ACC112 (cell line): Measurements from ENCODE around the gene ZNF217.
"Not testable (repeated sequence)": the region's sequence is repeated elsewhere in the genome, so short reads cannot be mapped to it uniquely, and the experiment has no call there.

Source experiments
- H2AFZ ChIP-seq: fragments of 200-600 bp; sonication (generic); one replicate; pipeline ENCODE4 v1.6.0; 2017; ENCODE audit warnings: antibody characterized with exemption, low read length; ENCODE audit not compliant: unreplicated experiment
- H3K27ac ChIP-seq: fragments of 200-600 bp; sonication (generic); 2 replicates; pipeline ENCODE4 v1.5.1; 2014; ENCODE audit warnings: low read depth, mild to moderate bottlenecking, antibody characterized with exemption, low read length, moderate library complexity
- H3K27me3 ChIP-seq: fragments of 200-600 bp; sonication (generic); 2 replicates; pipeline ENCODE4 v1.6.1; 2014; ENCODE audit warnings: mild to moderate bottlenecking, antibody characterized with exemption, low read length, moderate library complexity, mixed read lengths; ENCODE audit not compliant: insufficient read depth
- H3K36me3 ChIP-seq: fragments of 200-600 bp; sonication (generic); 2 replicates; pipeline ENCODE4 v1.6.1; 2016; ENCODE audit warnings: mild to moderate bottlenecking, antibody characterized with exemption, low read length, moderate library complexity, mixed read lengths; ENCODE audit not compliant: insufficient read depth
- H3K4me1 ChIP-seq: fragments of 200-600 bp; sonication (generic); one replicate; pipeline ENCODE4 v1.6.1; 2016; ENCODE audit warnings: low read length, mixed read lengths; ENCODE audit not compliant: insufficient read depth, unreplicated experiment, control insufficient read depth
- H3K4me3 ChIP-seq: fragments of 200-600 bp; sonication (generic); 2 replicates; pipeline ENCODE4 v1.5.1; 2014; ENCODE audit warnings: mild to moderate bottlenecking, low read depth, low read length
- H3K79me2 ChIP-seq: fragments of 200-600 bp; sonication (generic); one replicate; pipeline ENCODE4 v1.6.0; 2016; ENCODE audit warnings: low read length; ENCODE audit not compliant: control insufficient read depth, unreplicated experiment, insufficient read depth

The ZNF217 gene

GRCh38 chr20:53629436-53629835, 35.8 kb upstream of the ZNF217 start:
- Histone ChIP-seq H3K79me2 (no peaks in the 10 kb centered on the region), H3K4me3 (no peak overlapping the region), H3K27ac (no peak overlapping the region), H3K4me1 (no peaks in the 10 kb centered on the region), H3K36me3 (no peaks in the 10 kb centered on the region), H2AFZ (no peak overlapping the region), H3K27me3 (no peaks in the 10 kb centered on the region)

DNA sequence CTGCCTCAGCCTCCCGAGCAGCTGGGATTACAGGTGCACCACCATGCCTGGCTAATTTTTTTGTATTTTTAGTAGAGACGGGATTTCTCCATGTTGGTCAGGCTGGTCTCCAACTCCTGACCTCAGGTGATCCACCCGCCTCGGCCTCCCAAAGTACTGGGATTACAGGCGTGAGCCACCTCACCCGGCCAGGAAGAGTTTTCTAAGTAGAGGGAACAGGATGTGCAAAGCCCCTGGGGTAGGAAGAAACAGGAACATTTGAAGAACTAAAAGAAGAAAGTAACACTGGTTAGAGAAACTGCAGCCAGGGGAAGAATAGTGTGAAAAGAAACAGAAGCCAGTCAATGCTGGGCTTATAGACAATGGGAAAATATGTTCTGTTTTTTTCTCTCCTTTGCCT, 35.1 kb upstream of the ZNF217 start:
- H3K36me3 ChIP-seq, H3K4me1 ChIP-seq, H3K27me3 ChIP-seq, H3K27ac ChIP-seq, H3K79me2 ChIP-seq, H2AFZ ChIP-seq, H3K4me3 ChIP-seq: not testable (repeated sequence)

GRCh38 chr20:53628076-53628475, 34.4 kb upstream of the ZNF217 start:
- Histone ChIP-seq H2AFZ (no peak overlapping the region), H3K79me2 (no peaks in the 10 kb centered on the region), H3K27ac (no peak overlapping the region), H3K4me3 (no peak overlapping the region), H3K36me3 (no peaks in the 10 kb centered on the region), H3K4me1 (peaks cover 8% of the 10 kb centered on the region), H3K27me3 (no peaks in the 10 kb centered on the region)

DNA sequence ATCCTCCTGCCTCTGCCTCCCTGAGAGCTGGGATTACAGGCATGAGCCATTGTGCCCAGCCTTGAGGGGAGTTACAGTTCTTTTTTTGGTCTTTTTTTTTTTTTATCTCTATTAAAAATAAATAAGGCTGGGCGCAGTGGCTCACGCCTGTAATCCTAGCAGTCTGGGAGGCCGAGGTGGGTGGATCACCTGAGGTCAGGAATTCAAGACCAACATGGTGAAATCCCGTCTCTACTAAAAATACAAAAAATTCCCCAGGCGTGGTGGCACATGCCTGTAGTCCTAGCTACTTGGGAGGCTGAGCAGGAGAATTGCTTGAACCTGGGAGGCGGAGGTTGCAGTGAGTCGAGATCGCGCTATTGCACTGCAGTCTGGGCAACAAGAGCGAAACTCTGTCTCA, 33.4 kb upstream of the ZNF217 start:
- not testable (repeated sequence) for H3K27ac ChIP-seq, H3K36me3 ChIP-seq, H2AFZ ChIP-seq

DNA sequence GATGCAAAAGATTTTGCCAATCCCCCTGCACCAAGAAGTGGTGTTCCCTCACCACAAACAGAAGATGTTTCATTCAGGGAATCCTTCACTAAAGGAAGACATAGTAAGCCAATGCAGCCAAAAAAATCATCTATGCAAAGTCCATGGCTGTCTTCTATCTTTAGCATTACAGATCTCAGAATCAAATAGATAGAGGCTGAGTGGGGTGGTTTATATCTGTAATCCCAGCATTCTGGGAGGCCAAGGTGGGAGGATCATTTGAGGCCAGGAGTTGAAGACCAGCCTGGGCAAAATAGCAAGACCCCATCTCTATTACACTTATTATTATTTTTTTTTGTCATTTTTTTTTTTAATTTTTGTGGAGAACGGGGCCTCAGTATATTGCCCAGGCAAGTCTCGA, 32.9 kb upstream of the ZNF217 start:
- H3K36me3 ChIP-seq: no peaks in the 10 kb centered on the region
- H3K79me2 ChIP-seq: no peaks in the 10 kb centered on the region
- H3K27me3 ChIP-seq: no peaks in the 10 kb centered on the region
- no peak overlapping the region for H3K27ac ChIP-seq
- H3K4me3 ChIP-seq: no peak overlapping the region
- H3K4me1 ChIP-seq: peaks cover 23% of the 10 kb centered on the region
- H2AFZ ChIP-seq: no peak overlapping the region

More for the DNA sequence above, 33.4 kb upstream of the ZNF217 start:
- peaks cover 19% of the 10 kb centered on the region for H3K4me1 ChIP-seq
- H3K27me3 ChIP-seq, H3K4me3 ChIP-seq, H3K79me2 ChIP-seq: not testable (repeated sequence)

DNA sequence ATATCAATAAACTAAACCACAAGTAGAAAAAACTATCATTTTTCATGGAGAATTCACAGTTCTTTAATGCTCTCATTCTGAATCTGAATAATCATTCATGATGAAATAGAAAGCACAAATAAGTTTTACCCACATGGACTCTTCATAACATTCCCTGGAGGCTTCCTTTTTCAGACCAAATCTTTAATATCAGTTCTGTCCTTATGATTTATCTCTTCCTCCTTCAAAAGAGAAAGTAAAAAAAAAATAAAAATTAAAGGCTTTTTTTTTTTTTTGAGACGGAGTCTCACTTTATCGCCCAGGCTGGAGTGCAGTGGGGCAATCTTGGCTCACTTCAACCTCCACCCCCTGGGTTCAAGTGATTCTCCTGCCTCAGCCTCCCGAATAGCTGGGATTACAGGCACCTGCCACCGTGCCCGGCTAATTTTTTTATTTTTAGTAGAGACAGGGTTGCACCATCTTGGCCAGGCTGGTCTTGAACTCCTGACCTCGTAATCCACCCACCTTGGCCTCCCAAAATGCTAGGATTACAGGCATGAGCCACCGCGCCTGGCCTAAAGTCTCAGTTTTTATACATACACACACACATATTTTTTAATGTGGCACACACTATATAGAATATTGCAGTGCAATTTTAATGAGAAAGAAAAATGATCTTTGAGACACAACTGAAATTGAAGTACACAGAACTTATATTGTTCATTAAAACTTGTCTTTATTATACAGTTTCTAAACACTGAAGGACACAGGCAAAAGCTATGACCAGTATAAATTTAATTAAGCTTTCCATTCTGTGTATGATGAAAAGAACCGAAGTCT, 31.9 kb upstream of the ZNF217 start:
- Histone ChIP-seq H3K36me3 (no peaks in the 10 kb centered on the region), H3K4me1 (peaks cover 28% of the 10 kb centered on the region), H3K27me3 (no peaks in the 10 kb centered on the region), H3K4me3 (no peak overlapping the region), H3K27ac (no peak overlapping the region), H2AFZ (peak overlapping the region; percentile 45), H3K79me2 (no peaks in the 10 kb centered on the region)

DNA sequence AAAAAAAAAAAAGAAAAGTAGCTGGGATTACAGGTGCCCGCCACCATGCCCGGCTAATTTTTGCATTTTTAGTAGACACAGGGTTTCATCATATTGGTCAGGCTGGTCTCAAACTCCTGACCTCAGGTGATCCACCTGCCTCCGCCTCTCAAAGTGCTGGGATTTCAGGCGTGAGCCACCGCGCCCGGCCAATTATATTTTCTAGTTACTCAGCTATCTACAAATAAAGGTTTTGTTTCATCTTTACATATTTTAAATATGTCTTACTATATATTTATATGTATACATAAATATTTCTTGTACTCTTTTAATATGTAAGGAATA, 31.2 kb upstream of the ZNF217 start:
- peaks cover 28% of the 10 kb centered on the region for H3K4me1 ChIP-seq
- not testable (repeated sequence) for H3K27me3 ChIP-seq, H3K79me2 ChIP-seq, H3K36me3 ChIP-seq, H3K4me3 ChIP-seq, H2AFZ ChIP-seq, H3K27ac ChIP-seq

DNA sequence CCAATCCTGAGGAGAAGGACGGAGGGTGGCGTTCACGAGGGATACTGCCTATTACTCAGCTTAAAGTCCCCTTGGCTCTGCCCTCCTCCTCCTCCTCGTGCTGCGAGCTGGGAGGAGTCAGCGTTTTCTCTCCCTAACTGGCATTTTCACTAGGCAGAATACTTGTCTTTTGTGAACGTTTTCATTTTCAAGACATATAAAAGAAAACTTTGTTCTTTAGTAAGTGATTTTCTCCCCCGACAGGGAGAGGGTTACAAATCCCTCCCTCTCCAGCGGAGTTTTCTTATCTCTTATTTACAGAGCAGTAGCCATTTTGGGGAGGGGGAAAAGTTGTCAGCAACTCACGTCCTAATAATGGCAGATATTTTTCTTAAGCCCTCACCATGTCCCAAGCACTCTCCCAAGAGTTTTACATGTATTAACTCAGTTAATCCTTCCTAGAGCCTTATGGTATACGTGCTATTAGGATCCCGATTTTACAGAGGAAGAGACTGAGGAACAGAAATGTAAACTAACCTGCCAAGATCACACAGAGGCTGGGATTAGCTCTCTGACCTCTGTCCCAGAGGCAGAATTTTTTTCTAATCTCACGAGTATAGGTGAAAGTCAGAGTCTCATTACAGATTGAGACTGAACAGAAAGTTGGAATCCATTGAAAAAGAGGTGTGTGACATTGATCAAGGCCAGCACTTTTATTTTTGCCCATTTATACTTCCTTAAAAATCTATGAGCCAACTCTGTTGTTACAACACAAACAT, 30.0 kb upstream of the ZNF217 start:
- Histone ChIP-seq H2AFZ (peak overlapping the region; percentile 92), H3K36me3 (no peaks in the 10 kb centered on the region), H3K79me2 (no peaks in the 10 kb centered on the region), H3K4me3 (peak overlapping the region; percentile 66), H3K4me1 (peaks cover 32% of the 10 kb centered on the region), H3K27ac (peak overlapping the region; percentile 96), H3K27me3 (no peaks in the 10 kb centered on the region)

DNA sequence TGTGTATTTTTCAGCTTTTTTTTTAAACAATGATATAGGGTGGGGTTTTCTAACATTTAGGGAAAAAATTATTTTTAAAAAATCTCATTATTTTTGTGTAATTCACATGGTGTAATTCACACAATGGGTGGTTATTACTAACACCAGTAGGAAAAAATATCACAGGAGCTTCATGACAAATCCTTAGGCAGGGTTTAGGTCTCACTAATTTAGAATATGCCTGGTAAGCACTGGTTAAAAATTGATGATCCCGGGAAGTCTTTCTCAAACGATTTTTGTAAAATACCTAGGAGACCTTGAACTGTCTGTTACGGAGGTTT, 29.5 kb upstream of the ZNF217 start:
- Histone ChIP-seq H2AFZ (peak overlapping the region; percentile 92), H3K27ac (peak overlapping the region; percentile 96), H3K36me3 (no peaks in the 10 kb centered on the region), H3K4me3 (peak overlapping the region; percentile 66), H3K79me2 (no peaks in the 10 kb centered on the region), H3K4me1 (peaks cover 32% of the 10 kb centered on the region), H3K27me3 (no peaks in the 10 kb centered on the region)

- H3K27ac ChIP-seq: peak overlapping the region; percentile 96
- peaks cover 32% of the 10 kb centered on the region for H3K4me1 ChIP-seq
- no peaks in the 10 kb centered on the region for H3K79me2 ChIP-seq
- no peaks in the 10 kb centered on the region for H3K27me3 ChIP-seq
- peak overlapping the region; percentile 66 for H3K4me3 ChIP-seq
- H3K36me3 ChIP-seq: no peaks in the 10 kb centered on the region
- peak overlapping the region; percentile 5 for H2AFZ ChIP-seq
These were observed 28.9 kb upstream of the ZNF217 start for GRCh38 chr20:53622247-53623133.
